H1 (cell line): Measurements from ENCODE around the gene PCGF3. TPM values are rescaled to one million over a fixed set of nuclear protein-coding genes. Genes with fewer than 3 reads are reported as not detected.

Experiments used
- CREB1 ChIP-seq: IDR thresholded peaks from 2 replicates; pipeline ENCODE4 v1.6.1; 2012; ENCODE audit warnings: inconsistent platforms
- EP300 ChIP-seq, 2 experiments: IDR thresholded peaks; 1 replicate in 1 of 2; 2 replicates in 1 of 2; pipeline ENCODE4 v1.6.1; 2011 to 2012; ENCODE audit warnings: low read depth in 2 of 2, low read length in 2 of 2, mild to moderate bottlenecking in 2 of 2, borderline replicate concordance in 1 of 2, inconsistent platforms in 1 of 2, moderate library complexity in 1 of 2
- RNF2 ChIP-seq: fragments of 200-900, 300-1000 bp; sonication (generic); IDR thresholded peaks from 2 replicates; pipeline ENCODE4 v1.7.1; 2016; ENCODE audit warnings: borderline replicate concordance, low read depth, mild to moderate bottlenecking, antibody characterized with exemption, low read length; ENCODE audit not compliant: poor library complexity, severe bottlenecking; ENCODE audit errors: missing control alignments
- SRF ChIP-seq: IDR thresholded peaks from 2 replicates; pipeline ENCODE4 v1.6.1; 2011; ENCODE audit warnings: mild to moderate bottlenecking, low read depth, low read length, moderate library complexity
- TAF7 ChIP-seq: optimal IDR thresholded peaks from 2 replicates; pipeline ENCODE3; 2011; ENCODE audit warnings: low read depth, mild to moderate bottlenecking, inconsistent platforms, low read length, moderate library complexity, borderline replicate concordance
- polyA plus RNA-seq, 7 experiments: library from polyadenylated mRNA; depleted of rRNA in 3 of 7; stranded (reverse) in 5 of 7; unstranded in 2 of 7; fragments of >200 nt in 5 of 7; fragments of 200-250 nt in 2 of 7; gene quantifications; 1 replicate in 5 of 7; 2 replicates in 1 of 7; 4 replicates in 1 of 7; pipeline versions ENCODE4 v1.2.1 to v1.2.3, GENCODE V29; 2011 to 2013; ENCODE audit warnings: missing spikeins in 2 of 7, mixed read lengths in 2 of 7
- total RNA-seq: library from RNA; stranded (reverse); fragmentation: NEBNext Ultra II Directional; extraction: Animal tissue kit (Norgen Biotek cat#: 25700); gene quantifications from 2 replicates; pipeline ENCODE4 v1.2.1, GENCODE V29; 2021
- TF ChIP-seq, protein P1 (sequence below): fragments of 300-600 bp; sonication (generic); IDR thresholded peaks from 2 replicates; pipeline ENCODE4 v1.7.1; 2012; ENCODE audit warnings: low read length, moderate library complexity, mild to moderate bottlenecking, inconsistent platforms; ENCODE audit not compliant: insufficient replicate concordance
- TF ChIP-seq, protein P2 (sequence below): IDR thresholded peaks from 2 replicates; pipeline ENCODE4 v1.6.1; 2012; ENCODE audit warnings: low read length, inconsistent platforms

The PCGF3 gene
- total and polyA plus RNA-seq, 2 of the 8 experiments (the other 6 are each of a cell fraction or from before 2014, with no cell fraction given), result 52.7 to 52.9 TPM

DNA sequence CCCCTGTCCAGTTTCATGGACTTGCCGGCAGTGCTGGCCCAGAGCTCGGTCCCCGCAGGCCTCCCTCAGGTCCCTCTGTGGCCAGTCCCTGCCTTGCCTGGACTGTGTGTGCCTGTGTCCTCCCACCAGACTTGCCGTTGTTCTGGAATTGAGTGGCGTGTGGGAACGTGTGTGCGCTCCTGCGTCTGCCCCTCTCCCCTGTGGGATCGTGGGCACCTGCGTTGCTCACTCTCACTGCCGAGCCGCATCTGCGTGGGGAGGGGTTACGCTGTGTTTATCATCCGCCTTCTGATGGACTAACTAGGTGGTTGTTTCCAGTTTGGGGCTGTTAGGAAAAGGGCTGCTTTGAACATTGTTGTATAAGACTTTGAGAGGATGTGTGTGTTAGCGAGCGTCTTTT lies 21.2 kb downstream of the PCGF3 start (continued):
- TF ChIP-seq, protein P1, sequence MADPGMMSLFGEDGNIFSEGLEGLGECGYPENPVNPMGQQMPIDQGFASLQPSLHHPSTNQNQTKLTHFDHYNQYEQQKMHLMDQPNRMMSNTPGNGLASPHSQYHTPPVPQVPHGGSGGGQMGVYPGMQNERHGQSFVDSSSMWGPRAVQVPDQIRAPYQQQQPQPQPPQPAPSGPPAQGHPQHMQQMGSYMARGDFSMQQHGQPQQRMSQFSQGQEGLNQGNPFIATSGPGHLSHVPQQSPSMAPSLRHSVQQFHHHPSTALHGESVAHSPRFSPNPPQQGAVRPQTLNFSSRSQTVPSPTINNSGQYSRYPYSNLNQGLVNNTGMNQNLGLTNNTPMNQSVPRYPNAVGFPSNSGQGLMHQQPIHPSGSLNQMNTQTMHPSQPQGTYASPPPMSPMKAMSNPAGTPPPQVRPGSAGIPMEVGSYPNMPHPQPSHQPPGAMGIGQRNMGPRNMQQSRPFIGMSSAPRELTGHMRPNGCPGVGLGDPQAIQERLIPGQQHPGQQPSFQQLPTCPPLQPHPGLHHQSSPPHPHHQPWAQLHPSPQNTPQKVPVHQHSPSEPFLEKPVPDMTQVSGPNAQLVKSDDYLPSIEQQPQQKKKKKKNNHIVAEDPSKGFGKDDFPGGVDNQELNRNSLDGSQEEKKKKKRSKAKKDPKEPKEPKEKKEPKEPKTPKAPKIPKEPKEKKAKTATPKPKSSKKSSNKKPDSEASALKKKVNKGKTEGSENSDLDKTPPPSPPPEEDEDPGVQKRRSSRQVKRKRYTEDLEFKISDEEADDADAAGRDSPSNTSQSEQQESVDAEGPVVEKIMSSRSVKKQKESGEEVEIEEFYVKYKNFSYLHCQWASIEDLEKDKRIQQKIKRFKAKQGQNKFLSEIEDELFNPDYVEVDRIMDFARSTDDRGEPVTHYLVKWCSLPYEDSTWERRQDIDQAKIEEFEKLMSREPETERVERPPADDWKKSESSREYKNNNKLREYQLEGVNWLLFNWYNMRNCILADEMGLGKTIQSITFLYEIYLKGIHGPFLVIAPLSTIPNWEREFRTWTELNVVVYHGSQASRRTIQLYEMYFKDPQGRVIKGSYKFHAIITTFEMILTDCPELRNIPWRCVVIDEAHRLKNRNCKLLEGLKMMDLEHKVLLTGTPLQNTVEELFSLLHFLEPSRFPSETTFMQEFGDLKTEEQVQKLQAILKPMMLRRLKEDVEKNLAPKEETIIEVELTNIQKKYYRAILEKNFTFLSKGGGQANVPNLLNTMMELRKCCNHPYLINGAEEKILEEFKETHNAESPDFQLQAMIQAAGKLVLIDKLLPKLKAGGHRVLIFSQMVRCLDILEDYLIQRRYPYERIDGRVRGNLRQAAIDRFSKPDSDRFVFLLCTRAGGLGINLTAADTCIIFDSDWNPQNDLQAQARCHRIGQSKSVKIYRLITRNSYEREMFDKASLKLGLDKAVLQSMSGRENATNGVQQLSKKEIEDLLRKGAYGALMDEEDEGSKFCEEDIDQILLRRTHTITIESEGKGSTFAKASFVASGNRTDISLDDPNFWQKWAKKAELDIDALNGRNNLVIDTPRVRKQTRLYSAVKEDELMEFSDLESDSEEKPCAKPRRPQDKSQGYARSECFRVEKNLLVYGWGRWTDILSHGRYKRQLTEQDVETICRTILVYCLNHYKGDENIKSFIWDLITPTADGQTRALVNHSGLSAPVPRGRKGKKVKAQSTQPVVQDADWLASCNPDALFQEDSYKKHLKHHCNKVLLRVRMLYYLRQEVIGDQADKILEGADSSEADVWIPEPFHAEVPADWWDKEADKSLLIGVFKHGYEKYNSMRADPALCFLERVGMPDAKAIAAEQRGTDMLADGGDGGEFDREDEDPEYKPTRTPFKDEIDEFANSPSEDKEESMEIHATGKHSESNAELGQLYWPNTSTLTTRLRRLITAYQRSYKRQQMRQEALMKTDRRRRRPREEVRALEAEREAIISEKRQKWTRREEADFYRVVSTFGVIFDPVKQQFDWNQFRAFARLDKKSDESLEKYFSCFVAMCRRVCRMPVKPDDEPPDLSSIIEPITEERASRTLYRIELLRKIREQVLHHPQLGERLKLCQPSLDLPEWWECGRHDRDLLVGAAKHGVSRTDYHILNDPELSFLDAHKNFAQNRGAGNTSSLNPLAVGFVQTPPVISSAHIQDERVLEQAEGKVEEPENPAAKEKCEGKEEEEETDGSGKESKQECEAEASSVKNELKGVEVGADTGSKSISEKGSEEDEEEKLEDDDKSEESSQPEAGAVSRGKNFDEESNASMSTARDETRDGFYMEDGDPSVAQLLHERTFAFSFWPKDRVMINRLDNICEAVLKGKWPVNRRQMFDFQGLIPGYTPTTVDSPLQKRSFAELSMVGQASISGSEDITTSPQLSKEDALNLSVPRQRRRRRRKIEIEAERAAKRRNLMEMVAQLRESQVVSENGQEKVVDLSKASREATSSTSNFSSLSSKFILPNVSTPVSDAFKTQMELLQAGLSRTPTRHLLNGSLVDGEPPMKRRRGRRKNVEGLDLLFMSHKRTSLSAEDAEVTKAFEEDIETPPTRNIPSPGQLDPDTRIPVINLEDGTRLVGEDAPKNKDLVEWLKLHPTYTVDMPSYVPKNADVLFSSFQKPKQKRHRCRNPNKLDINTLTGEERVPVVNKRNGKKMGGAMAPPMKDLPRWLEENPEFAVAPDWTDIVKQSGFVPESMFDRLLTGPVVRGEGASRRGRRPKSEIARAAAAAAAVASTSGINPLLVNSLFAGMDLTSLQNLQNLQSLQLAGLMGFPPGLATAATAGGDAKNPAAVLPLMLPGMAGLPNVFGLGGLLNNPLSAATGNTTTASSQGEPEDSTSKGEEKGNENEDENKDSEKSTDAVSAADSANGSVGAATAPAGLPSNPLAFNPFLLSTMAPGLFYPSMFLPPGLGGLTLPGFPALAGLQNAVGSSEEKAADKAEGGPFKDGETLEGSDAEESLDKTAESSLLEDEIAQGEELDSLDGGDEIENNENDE, result no peak
- TF ChIP-seq, protein P2, sequence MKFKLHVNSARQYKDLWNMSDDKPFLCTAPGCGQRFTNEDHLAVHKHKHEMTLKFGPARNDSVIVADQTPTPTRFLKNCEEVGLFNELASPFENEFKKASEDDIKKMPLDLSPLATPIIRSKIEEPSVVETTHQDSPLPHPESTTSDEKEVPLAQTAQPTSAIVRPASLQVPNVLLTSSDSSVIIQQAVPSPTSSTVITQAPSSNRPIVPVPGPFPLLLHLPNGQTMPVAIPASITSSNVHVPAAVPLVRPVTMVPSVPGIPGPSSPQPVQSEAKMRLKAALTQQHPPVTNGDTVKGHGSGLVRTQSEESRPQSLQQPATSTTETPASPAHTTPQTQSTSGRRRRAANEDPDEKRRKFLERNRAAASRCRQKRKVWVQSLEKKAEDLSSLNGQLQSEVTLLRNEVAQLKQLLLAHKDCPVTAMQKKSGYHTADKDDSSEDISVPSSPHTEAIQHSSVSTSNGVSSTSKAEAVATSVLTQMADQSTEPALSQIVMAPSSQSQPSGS, result no peak
- TF ChIP-seq TAF7 (no peak), EP300 (IDR thresholded peaks at IDR 0.05; ENCODE audit: borderline replicate concordance in 1 of 2, low read depth in 2 of 2, low read length in 2 of 2) (no peak), RNF2 (no peak), SRF (no peak), CREB1 (no peak)
